ENCODE measurements around the gene OR13F1.

OR13F1 gene, protein sequence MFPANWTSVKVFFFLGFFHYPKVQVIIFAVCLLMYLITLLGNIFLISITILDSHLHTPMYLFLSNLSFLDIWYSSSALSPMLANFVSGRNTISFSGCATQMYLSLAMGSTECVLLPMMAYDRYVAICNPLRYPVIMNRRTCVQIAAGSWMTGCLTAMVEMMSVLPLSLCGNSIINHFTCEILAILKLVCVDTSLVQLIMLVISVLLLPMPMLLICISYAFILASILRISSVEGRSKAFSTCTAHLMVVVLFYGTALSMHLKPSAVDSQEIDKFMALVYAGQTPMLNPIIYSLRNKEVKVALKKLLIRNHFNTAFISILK

DNA sequence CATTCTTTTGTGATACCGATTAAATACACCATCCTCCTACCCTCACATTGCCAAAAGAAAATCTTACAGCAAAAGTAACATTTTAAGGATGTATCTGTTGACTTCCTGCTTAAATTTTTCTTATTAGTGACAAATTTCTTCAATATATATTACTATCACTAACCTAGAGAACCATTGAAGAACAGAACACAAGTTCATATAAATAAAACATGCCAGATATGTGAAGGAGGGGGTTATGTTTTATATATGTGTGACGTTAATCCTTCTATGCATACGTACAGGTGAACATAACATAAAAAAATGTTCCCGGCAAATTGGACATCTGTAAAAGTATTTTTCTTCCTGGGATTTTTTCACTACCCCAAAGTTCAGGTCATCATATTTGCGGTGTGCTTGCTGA is at the start of gene OR13F1:
Gene OR13F1, plus strand, starts transcription at position 301 of the 400 bp plus-strand sequence. Its CDS starts 0 bp downstream, at position 301.
- H3K4me3 ChIP-seq (ENCODE audit: low read depth, low read length), result no peak within 1 kb of the TSS
- TF ChIP-seq, protein P1, sequence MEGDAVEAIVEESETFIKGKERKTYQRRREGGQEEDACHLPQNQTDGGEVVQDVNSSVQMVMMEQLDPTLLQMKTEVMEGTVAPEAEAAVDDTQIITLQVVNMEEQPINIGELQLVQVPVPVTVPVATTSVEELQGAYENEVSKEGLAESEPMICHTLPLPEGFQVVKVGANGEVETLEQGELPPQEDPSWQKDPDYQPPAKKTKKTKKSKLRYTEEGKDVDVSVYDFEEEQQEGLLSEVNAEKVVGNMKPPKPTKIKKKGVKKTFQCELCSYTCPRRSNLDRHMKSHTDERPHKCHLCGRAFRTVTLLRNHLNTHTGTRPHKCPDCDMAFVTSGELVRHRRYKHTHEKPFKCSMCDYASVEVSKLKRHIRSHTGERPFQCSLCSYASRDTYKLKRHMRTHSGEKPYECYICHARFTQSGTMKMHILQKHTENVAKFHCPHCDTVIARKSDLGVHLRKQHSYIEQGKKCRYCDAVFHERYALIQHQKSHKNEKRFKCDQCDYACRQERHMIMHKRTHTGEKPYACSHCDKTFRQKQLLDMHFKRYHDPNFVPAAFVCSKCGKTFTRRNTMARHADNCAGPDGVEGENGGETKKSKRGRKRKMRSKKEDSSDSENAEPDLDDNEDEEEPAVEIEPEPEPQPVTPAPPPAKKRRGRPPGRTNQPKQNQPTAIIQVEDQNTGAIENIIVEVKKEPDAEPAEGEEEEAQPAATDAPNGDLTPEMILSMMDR (IDR thresholded peaks at IDR 0.05; ENCODE audit: borderline replicate concordance, insufficient read depth, low read depth, low read length), result no peak

DNA sequence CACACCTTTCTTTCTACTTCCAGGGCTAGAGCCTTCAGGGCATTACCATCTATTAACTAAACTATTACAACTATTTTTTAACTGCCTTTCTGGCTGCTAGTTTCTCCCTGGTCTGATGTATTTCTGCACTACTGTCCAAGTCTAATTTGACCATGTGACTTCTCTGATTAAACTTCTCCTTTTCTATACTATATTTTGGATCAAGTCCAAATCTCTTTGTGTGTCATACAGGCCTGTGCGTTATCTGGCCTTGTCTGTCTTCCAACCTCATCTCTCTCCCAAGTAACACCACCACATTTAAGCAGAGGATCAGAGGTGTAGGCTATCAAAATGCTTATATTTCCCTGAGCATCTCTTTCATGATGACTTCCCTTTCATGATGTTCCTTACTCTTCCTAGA is 47.2 kb upstream of the OR13F1 start:
- H3K4me3 ChIP-seq (ENCODE audit: low read depth, low read length), result no peak overlapping the region

DNA sequence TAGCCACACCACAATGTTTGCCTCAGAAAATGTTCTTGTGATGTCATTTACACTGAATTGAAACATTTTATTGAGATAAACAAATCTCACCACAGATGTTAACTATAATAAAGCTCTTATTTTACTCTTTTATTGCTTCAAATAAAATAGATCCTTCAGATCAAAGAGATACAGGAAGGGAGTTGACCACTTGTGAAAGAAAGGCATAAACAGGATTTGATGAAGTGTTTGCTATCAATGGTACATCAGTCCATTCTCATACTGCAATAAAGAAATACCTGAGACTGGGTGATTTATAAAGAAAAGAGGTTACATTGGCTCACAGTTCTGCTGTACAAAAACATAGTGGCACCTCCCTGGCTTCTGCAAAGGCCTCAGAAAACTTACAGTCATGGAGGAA is 40.2 kb upstream of the OR13F1 start:
- no peak overlapping the region for H3K4me3 ChIP-seq (ENCODE audit: low read depth, low read length)
- TF ChIP-seq, protein P1 (IDR thresholded peaks at IDR 0.05; ENCODE audit: borderline replicate concordance, insufficient read depth, low read depth, low read length), result no peak

More for the DNA sequence above, 47.2 kb upstream of the OR13F1 start:
- TF ChIP-seq, protein P1 (IDR thresholded peaks at IDR 0.05; ENCODE audit: borderline replicate concordance, insufficient read depth, low read depth, low read length), result no peak

DNA sequence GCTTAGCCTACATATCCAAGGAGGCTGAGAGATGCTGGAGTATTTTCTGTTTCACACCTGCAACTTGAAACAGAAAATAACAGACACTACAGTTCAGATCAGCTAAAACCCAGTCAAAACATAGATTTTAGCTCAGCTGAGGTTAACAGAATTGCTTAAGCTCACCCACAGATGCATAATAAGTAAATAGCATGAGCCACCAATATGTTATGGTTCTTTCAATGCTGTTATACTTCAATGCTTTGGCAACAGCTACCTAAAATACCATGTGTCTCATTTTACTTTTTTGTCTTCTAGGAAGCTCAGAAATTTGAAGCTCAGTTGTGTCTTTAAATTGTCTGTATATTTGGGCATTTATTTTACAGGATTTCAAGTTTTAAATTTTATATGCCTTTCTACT is 35.8 kb upstream of the OR13F1 start:
- TF ChIP-seq, protein P1 (IDR thresholded peaks at IDR 0.05; ENCODE audit: borderline replicate concordance, insufficient read depth, low read depth, low read length), result no peak
- no peak overlapping the region for H3K4me3 ChIP-seq (ENCODE audit: low read depth, low read length)

DNA sequence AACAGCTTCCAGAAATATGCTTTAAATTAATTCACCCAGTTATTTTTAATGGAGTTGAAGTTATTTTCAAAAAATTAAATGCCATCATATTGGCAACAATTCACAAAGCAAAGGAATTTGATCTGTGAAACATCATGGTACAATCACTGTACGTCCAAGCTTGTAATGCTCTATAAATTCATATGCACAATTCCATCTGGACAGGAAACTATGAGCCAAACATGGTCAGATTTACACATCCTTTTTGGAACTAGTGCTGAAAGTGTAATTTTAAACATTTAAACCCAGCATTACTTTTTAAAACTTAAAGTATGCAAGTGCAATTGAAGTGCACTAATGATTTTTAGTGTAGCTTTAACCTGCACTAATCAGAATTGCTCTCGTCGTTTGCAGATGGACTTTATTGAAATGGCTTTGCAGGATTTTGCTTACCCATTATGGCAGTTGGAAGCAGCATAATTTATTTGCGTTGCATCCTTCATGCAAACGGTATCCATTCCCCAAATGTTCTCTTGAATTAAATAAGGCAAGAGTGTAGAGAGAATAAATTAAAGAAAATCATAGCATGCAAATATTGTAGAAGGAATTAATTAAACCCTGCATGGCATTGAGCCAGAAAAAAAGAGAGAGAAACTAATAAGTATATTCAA is 21.0 kb upstream of the OR13F1 start:
- TF ChIP-seq, protein P1 (IDR thresholded peaks at IDR 0.05; ENCODE audit: borderline replicate concordance, insufficient read depth, low read depth, low read length), result no peak
- H3K4me3 ChIP-seq (ENCODE audit: low read depth, low read length), result no peak overlapping the region

DNA sequence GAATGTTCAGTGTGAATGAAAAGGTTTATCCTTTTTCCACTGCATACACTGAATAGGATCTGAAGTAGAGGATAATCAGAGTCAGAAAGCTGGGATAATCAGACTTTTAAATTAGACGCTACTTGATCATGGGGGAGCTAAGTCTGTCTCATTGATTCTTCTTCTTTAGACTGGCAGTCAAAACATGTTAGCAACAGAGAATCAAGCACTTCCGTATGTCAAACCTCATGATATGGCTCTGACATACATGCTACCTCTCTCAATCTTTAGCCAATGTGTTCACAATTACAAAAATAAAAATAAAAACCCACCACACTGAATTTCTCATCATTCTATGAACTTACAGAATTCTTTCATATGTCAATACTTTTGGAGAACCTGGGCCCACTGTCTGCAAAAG is 19.0 kb upstream of the OR13F1 start:
- no peak overlapping the region for H3K4me3 ChIP-seq (ENCODE audit: low read depth, low read length)
- TF ChIP-seq, protein P1 (IDR thresholded peaks at IDR 0.05; ENCODE audit: borderline replicate concordance, insufficient read depth, low read depth, low read length), result no peak

DNA sequence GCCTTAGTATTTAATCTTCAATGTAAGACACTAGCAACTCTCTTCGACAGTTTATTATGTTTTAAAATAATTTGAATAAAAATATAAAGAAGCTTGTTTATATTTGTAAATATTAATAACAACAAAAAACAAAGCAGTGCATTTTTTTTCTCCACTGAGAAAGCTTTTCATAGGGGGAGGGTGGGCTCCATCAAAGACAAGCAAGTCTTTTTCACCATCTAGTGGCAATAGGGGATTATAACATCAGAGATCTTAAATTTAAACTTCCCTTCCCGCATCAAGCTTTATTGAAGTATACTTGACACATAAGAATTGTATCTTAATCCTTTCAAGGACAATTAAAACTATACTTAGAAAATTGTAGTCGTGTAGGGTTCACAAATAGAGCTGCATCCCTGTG is 9.3 kb upstream of the OR13F1 start:
- TF ChIP-seq, protein P1 (IDR thresholded peaks at IDR 0.05; ENCODE audit: borderline replicate concordance, insufficient read depth, low read depth, low read length), result no peak
- H3K4me3 ChIP-seq (ENCODE audit: low read depth, low read length), result no peak overlapping the region
